ENCODE results near the gene RELT.

DNA sequence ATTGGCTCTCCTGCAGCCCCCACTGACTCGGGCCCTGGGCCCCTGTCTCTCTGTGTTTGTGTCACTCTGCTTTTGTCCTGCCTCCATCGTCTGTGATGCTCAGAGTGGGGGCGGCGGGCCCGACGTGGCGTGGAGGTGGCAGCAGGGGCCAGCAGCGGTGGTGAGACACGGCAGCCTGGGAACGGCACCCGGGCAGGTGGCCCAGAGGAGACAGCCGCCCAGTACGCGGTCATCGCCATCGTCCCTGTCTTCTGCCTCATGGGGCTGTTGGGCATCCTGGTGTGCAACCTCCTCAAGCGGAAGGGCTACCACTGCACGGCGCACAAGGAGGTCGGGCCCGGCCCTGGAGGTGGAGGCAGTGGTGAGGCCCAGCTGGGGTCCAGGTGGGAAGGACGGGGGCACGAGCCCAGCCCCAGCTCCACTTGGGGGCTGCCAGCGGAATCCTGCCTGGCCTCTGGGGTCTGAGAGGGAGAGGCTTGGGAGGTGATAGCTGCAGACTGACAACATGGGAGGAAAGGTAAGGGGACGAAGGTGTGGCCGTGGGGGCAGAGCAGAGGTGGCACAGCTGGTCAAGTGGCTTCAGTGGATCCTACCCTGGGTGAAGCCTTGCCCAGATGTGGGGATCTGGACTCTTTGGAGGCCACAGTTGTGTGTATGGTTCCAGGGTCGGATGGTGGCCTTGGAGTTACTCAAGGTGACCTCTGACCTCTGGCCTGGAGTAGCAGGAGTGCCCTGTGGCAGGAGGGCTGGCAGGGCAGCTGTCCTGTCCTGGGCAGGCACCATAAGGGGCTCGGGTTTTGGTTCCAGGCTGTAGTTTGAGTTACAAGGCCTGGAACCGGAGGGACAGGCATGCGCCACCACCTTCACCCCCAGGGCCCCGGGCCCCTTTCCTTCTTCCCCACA is 16.2 kb downstream of the RELT start:
- TF ChIP-seq, protein P1, sequence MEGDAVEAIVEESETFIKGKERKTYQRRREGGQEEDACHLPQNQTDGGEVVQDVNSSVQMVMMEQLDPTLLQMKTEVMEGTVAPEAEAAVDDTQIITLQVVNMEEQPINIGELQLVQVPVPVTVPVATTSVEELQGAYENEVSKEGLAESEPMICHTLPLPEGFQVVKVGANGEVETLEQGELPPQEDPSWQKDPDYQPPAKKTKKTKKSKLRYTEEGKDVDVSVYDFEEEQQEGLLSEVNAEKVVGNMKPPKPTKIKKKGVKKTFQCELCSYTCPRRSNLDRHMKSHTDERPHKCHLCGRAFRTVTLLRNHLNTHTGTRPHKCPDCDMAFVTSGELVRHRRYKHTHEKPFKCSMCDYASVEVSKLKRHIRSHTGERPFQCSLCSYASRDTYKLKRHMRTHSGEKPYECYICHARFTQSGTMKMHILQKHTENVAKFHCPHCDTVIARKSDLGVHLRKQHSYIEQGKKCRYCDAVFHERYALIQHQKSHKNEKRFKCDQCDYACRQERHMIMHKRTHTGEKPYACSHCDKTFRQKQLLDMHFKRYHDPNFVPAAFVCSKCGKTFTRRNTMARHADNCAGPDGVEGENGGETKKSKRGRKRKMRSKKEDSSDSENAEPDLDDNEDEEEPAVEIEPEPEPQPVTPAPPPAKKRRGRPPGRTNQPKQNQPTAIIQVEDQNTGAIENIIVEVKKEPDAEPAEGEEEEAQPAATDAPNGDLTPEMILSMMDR (IDR thresholded peaks at IDR 0.05 in 2 of 3, conservative IDR thresholded peaks at IDR 0.05 in 1 of 3; ENCODE audit: insufficient read depth in 2 of 3, low read depth in 1 of 3, low read length in 3 of 3) = no peak
- TF ChIP-seq, protein P2, sequence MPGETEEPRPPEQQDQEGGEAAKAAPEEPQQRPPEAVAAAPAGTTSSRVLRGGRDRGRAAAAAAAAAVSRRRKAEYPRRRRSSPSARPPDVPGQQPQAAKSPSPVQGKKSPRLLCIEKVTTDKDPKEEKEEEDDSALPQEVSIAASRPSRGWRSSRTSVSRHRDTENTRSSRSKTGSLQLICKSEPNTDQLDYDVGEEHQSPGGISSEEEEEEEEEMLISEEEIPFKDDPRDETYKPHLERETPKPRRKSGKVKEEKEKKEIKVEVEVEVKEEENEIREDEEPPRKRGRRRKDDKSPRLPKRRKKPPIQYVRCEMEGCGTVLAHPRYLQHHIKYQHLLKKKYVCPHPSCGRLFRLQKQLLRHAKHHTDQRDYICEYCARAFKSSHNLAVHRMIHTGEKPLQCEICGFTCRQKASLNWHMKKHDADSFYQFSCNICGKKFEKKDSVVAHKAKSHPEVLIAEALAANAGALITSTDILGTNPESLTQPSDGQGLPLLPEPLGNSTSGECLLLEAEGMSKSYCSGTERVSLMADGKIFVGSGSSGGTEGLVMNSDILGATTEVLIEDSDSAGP (CRISPR knock-in tag; IDR thresholded peaks at IDR 0.05) = no peak
- no peak for TF ChIP-seq POLR2A (conservative IDR thresholded peaks at IDR 0.05)
- TF ChIP-seq, protein P3, sequence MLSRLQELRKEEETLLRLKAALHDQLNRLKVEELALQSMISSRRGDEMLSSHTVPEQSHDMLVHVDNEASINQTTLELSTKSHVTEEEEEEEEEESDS (CRISPR knock-in tag; IDR thresholded peaks at IDR 0.05) = no peak
- TF ChIP-seq RAD21 (CRISPR knock-in tag; conservative IDR thresholded peaks at IDR 0.05 in 1 of 2, IDR thresholded peaks at IDR 0.05 in 1 of 2) = no peak
- TF ChIP-seq, protein P4, sequence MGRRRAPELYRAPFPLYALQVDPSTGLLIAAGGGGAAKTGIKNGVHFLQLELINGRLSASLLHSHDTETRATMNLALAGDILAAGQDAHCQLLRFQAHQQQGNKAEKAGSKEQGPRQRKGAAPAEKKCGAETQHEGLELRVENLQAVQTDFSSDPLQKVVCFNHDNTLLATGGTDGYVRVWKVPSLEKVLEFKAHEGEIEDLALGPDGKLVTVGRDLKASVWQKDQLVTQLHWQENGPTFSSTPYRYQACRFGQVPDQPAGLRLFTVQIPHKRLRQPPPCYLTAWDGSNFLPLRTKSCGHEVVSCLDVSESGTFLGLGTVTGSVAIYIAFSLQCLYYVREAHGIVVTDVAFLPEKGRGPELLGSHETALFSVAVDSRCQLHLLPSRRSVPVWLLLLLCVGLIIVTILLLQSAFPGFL (CRISPR knock-in tag; IDR thresholded peaks at IDR 0.05) = no peak
- TF ChIP-seq, protein P5, sequence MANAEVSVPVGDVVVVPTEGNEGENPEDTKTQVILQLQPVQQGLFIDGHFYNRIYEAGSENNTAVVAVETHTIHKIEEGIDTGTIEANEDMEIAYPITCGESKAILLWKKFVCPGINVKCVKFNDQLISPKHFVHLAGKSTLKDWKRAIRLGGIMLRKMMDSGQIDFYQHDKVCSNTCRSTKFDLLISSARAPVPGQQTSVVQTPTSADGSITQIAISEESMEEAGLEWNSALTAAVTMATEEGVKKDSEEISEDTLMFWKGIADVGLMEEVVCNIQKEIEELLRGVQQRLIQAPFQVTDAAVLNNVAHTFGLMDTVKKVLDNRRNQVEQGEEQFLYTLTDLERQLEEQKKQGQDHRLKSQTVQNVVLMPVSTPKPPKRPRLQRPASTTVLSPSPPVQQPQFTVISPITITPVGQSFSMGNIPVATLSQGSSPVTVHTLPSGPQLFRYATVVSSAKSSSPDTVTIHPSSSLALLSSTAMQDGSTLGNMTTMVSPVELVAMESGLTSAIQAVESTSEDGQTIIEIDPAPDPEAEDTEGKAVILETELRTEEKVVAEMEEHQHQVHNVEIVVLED (CRISPR knock-in tag; IDR thresholded peaks at IDR 0.05) = no peak

Data from K562 (cell line).